IPS-15b (cell line): ENCODE results near the gene SYNPO2L.
"Not testable (repeated sequence)": the region's sequence is repeated elsewhere in the genome, so short reads cannot be mapped to it uniquely, and the experiment has no call there.

Experiments used
- H3K27me3 ChIP-seq: one replicate; pipeline ENCODE4 v1.6.1; 2013; ENCODE audit warnings: low read length; ENCODE audit not compliant: control insufficient read depth, insufficient read depth
- H3K36me3 ChIP-seq: one replicate; pipeline ENCODE4 v1.6.1; 2013; ENCODE audit warnings: low read length; ENCODE audit not compliant: control insufficient read depth, insufficient read depth
- H3K4me1 ChIP-seq: one replicate; pipeline ENCODE4 v1.6.1; 2013; ENCODE audit warnings: mild to moderate bottlenecking, low read length; ENCODE audit not compliant: control insufficient read depth, insufficient read depth
- H3K4me3 ChIP-seq: one replicate; pipeline ENCODE4 v1.5.1; 2013; ENCODE audit warnings: low read depth, low read length
- H3K9ac ChIP-seq: one replicate; pipeline ENCODE4 v1.6.1; 2013; ENCODE audit warnings: low read depth, mild to moderate bottlenecking, low read length
- H3K9me3 ChIP-seq: one replicate; pipeline ENCODE4 v1.6.1; 2013; ENCODE audit warnings: mild to moderate bottlenecking, low read length; ENCODE audit not compliant: control insufficient read depth, insufficient read depth

The SYNPO2L gene

DNA sequence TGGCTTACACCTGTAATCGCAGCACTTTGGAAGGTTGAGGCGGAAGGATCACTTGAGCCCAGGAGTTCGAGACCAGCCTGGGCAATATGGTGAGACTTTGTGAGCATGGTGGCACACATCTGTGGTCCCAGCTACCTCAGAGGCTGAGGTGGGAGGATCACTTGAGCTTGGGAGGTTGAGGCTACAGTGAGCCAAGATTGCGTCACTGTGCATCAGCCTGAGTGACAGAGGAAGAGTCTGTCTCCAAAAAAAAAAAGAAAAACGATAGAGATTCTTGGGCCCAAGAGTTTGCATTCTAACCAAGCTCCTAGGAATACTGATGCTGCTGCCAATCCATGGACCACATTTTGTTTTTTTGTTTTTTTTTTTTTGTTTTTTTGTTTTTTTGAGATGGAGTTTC is 26.7 kb downstream of the SYNPO2L start:
- Histone ChIP-seq H3K4me3 (no peak overlapping the region), H3K27me3 (no peaks in the 10 kb centered on the region), H3K36me3 (no peaks in the 10 kb centered on the region), H3K4me1 (no peaks in the 10 kb centered on the region), H3K9me3 (no peaks in the 10 kb centered on the region), H3K9ac (no peak overlapping the region)

DNA sequence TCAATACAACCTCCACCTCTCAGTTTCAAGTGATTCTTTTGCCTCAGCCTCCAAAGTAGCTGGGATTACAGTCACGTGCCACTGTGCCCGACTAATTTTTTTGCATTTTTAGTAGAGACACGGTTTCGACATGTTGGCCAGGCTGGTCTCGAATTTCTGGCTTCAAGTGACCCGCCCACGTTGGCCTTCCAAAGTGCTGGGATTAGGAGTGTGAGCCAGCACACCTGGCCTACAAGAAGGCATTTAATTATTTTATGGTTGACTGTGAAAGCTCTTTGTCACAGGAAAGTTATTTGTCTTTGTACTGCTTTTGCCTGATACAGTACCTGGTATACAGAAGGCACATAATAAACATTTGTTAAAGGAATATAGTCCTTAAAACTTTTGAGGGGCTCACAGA is 27.4 kb downstream of the SYNPO2L start:
- Histone ChIP-seq H3K9ac (no peak overlapping the region), H3K27me3 (no peaks in the 10 kb centered on the region), H3K4me1 (no peaks in the 10 kb centered on the region), H3K9me3 (no peaks in the 10 kb centered on the region), H3K4me3 (no peak overlapping the region), H3K36me3 (no peaks in the 10 kb centered on the region)

DNA sequence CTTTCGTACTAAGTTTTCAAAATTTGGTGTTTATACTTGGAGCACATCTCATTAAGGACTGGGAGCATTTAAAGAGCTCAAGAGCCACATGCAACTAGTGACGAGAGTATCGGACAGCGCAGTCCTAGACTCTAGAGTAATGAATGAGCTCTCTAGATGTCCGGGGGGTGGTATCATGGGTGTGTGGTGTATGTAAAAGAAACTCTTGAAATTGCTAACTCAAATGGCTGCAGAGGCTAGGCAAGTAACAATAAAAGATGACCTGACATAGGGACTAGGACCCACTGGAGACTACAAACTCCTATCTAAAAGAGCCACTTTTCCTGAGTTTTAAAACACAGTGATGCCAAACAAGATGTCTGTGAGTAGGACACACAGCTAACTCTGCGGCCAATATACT is 28.5 kb downstream of the SYNPO2L start:
- Histone ChIP-seq H3K27me3 (no peaks in the 10 kb centered on the region), H3K4me3 (no peak overlapping the region), H3K9ac (no peak overlapping the region), H3K9me3 (no peaks in the 10 kb centered on the region), H3K36me3 (no peaks in the 10 kb centered on the region), H3K4me1 (no peaks in the 10 kb centered on the region)

DNA sequence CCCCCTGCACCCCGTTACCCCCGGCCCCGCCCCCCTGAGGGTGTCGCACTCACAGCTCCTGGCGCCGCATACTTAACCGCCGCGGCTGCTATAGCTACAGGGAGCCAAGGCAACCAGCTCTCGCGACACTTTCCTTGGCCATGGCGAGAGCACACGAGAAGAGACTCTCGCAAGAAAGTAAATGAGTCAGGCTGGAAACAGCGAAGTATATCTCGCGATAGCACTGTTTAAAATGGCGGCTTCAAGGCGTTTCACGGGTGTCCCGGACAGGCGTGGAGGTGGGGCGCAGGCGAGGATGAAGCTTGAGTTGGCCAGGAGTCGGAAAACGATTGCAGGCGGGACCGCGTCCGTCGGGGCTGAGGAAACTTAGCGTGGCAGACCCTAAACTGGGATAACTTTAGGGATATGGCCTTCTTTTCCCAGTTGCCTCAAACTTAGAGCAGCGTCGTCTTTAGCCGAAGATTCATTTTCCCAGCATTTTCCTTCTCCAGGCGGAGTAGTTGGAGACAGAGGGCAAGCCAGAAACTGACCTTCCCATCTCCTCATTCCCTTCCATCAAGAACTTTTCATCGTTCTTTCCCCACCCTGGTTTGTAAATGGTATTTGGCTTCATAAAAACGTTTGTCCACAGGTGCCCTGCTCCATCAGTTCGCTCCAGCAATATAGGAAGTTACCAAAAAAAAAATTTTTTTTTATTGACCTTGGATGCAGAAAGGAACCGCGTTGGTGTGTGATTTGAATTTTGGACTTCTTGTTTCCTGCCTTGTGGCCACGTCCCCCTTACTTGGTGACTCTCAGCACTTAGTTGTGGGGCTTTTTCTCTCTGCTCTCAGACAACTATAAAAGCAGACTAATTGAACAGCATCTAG is 29.7 kb downstream of the SYNPO2L start:
- H3K9me3 ChIP-seq: no peaks in the 10 kb centered on the region
- no peaks in the 10 kb centered on the region for H3K36me3 ChIP-seq
- H3K27me3 ChIP-seq: no peaks in the 10 kb centered on the region
- H3K4me3 ChIP-seq: peak overlapping the region; percentile 96
- no peaks in the 10 kb centered on the region for H3K4me1 ChIP-seq
- peak overlapping the region; percentile 98 for H3K9ac ChIP-seq

DNA sequence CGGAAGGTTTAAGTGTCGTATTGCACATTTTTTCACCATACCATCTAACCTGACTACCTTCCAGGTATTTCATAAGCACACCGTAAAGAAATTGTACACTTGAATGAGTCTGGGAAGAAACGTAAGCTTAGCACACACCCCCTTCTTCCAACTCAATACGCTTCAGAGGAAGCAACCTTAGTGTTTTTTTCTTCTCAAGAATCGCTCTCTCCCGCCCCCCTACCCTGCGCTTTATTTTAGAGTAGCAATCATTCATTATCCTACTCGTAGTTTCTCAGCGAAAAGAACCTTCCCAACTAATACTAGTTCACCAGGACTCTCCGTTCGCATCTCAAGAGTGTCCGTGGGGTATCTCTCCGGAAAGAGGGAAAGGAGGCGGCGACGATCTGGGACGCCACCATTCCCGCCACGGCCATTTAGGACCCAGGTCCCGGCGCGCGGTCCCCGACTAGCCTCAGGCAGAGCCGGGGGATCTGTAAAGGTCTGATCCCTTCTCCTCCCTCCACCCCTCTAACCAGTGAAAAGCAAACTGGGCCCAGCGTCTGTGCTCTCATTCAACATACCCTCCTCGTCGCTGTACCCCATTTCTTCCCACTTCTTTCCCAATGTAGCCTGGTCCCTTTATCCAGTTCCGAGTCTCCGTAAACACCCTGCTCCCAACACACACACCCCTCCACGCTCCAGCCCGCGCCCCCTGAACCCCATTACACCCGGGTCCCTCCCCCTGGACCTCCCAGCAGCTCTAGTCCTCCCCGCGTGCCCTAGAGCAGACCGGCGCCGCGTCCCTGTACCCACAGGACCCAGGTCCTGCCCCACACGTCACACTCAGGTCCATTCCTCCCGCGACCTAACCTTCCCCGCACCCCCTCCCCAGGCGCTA is 30.6 kb downstream of the SYNPO2L start:
- peak overlapping the region; percentile 96 for H3K4me3 ChIP-seq
- no peaks in the 10 kb centered on the region for H3K9me3 ChIP-seq
- peak overlapping the region; percentile 76 for H3K9ac ChIP-seq
- no peaks in the 10 kb centered on the region for H3K36me3 ChIP-seq
- H3K4me1 ChIP-seq: no peaks in the 10 kb centered on the region
- H3K27me3 ChIP-seq: no peaks in the 10 kb centered on the region

DNA sequence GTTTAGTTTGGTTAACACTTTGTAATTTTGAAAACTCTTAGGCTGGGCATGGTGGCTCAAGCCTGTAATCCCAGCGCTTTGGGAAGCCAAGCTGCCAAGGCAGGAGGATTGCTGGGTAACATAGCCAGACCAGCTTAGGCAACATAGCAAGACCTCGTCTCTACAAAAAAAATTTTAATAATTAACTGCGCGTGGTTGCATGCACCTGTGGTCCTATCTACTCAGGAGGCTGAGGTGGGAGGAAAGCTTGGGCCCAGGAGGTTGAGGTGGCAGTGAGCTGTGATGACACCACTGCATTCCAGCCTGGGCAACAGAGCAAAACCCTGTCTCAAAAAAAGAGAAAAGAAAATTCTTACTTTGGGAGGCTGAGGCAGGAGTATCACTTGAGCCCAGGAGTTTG is 32.8 kb downstream of the SYNPO2L start:
- Histone ChIP-seq H3K36me3 (no peaks in the 10 kb centered on the region), H3K9ac (no peak overlapping the region), H3K27me3 (no peaks in the 10 kb centered on the region), H3K4me1 (no peaks in the 10 kb centered on the region), H3K9me3 (no peaks in the 10 kb centered on the region), H3K4me3 (no peak overlapping the region)

DNA sequence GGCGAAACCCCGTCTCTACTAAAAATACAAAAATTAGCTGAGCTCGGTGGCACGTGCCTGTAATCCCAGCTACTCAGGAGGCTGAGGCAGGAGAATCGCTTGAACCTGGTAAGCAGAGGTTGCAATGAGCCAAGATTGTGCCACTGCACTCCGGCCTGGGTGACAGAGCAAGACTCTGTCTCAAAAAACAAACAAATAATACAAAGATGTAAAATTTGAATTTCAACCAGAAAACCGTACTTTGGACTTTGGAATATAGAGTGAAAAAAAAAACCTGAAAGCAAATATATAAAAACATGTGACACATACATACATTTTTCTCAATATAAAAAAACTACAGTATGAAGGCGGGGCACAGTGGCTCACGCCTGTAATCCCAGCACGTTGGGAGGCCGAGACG is 34.9 kb downstream of the SYNPO2L start:
- H3K4me3 ChIP-seq, H3K4me1 ChIP-seq, H3K9ac ChIP-seq, H3K27me3 ChIP-seq, H3K36me3 ChIP-seq, H3K9me3 ChIP-seq: not testable (repeated sequence)

DNA sequence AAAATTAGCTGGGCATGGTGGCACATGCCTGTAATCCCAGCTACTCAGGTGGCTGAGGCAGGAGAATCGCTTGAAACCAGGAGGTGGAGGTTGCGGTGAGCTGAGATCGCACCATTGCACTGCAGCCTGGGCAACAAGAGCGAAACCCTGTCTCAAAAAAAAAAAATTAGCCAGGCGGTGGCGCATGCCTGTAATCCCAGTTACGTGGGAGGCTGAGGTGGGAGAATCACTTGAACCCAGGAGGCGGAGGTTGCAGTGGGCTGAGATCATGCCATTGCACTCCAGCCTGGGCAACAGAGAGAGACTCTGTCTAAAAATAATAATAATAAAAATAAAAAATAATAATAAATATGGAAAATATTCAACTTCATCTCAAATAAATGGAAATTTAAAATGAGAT is 38.7 kb downstream of the SYNPO2L start:
- H3K4me3 ChIP-seq, H3K9me3 ChIP-seq, H3K4me1 ChIP-seq, H3K36me3 ChIP-seq, H3K27me3 ChIP-seq, H3K9ac ChIP-seq: not testable (repeated sequence)

DNA sequence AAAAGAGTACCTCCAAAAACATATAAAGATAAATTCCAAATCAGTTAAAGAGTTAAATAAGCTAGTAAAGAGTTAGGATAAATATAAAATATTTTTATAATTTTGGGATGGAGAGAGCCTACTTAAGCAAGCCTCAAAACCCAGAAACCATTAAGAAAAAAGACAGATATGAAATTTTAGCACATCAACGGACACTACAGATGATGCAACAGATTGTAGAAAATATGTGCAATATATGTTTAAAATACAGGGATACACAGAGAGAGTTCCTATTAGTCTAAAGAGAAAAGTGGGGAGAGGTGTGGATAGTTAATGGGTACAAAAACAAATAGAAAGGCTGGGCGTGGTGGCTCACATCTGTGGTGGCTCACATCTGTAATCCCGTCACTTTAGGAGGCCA is 41.1 kb downstream of the SYNPO2L start:
- no peak overlapping the region for H3K4me3 ChIP-seq
- no peaks in the 10 kb centered on the region for H3K4me1 ChIP-seq
- H3K36me3 ChIP-seq: no peaks in the 10 kb centered on the region
- no peaks in the 10 kb centered on the region for H3K27me3 ChIP-seq
- no peaks in the 10 kb centered on the region for H3K9me3 ChIP-seq
- no peak overlapping the region for H3K9ac ChIP-seq

DNA sequence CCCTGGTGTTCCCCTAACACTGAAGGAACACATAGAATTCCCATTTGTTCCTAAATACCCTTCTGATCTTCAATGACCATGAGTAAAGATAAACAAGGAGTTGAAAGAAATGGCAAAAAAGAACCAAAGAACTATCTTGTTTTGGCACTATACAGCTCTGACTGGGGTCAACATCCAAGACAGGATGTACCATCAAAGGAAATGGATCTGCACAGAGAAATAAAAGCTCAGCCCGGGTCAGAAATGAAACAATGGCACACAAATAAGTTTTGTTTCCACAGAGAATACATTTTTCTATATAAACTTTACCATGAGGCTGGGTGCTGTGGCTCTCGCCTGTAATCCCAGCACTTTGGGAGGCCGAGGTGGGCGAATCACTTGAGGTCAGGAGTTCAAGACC is 46.7 kb downstream of the SYNPO2L start:
- Histone ChIP-seq H3K4me1 (no peaks in the 10 kb centered on the region), H3K36me3 (no peaks in the 10 kb centered on the region), H3K9me3 (no peaks in the 10 kb centered on the region), H3K9ac (no peak overlapping the region), H3K4me3 (no peak overlapping the region), H3K27me3 (no peaks in the 10 kb centered on the region)

DNA sequence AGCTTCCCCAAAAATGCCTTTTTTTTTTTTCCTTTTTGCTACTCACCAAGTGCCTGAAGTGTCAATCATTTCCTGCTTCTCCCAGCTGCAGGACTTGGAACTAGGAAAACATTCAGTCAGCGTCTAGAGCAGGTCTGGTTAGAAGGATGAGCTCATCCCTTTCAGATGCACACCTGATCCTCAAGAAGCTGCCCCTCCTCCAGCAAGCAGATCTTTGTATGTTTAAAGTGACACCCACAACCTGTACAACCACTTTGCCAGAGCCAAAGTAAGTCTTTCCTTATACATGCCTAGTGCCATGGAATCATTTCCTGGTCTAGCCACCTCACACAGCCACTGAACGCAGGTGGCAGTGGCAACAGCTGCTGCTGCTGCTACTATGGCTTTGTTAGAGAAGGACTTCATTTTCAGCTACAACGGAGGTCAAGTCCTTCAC is 54.3 kb downstream of the SYNPO2L start:
- peaks cover 6% of the 10 kb centered on the region for H3K4me1 ChIP-seq
- no peak overlapping the region for H3K9ac ChIP-seq
- no peaks in the 10 kb centered on the region for H3K27me3 ChIP-seq
- no peaks in the 10 kb centered on the region for H3K9me3 ChIP-seq
- no peaks in the 10 kb centered on the region for H3K36me3 ChIP-seq
- H3K4me3 ChIP-seq: no peak overlapping the region

DNA sequence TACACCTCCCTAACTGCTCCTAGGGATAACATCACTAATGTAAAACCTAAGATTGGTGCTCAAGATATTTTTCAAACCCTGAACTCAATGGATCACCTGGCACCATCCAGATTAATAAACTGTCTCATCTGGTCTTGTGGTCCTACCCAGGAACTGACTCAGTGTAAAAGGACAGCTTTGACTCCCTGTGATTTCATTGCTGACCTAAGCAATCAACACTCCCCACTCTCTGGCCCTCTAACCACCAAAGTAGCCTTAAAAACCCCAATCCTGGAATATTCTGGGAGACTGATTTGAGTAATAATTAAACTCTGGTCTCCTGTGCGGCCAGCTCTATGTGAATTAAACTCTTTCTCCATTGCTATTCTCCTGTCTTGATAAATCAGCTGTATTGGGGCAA is 58.5 kb downstream of the SYNPO2L start:
- Histone ChIP-seq H3K27me3 (no peaks in the 10 kb centered on the region), H3K36me3 (no peaks in the 10 kb centered on the region), H3K4me3 (no peak overlapping the region), H3K4me1 (peaks cover 11% of the 10 kb centered on the region), H3K9ac (no peak overlapping the region), H3K9me3 (no peaks in the 10 kb centered on the region)
